GM18505 (cell line): ENCODE results near the gene FKBP10.
"Not testable (repeated sequence)": the region's sequence is repeated elsewhere in the genome, so short reads cannot be mapped to it uniquely, and the experiment has no call there.

ENCODE experiments used
- ATAC-seq: cut with Tn5 transposase; IDR thresholded peaks from one replicate; pipeline ENCODE4 v1.9.1; 2021; ENCODE audit not compliant: unreplicated experiment
- POLR2A ChIP-seq: IDR thresholded peaks from 4 replicates; pipeline ENCODE4 v1.6.1; 2011; ENCODE audit warnings: borderline replicate concordance; ENCODE audit not compliant: insufficient read depth, insufficient read length; ENCODE audit errors: extremely low read depth

Gene FKBP10

GRCh38 chr17:41775394-41776226 lies 37.2 kb upstream of the FKBP10 start:
- TF ChIP-seq POLR2A = no peak
- no peak for ATAC-seq

DNA sequence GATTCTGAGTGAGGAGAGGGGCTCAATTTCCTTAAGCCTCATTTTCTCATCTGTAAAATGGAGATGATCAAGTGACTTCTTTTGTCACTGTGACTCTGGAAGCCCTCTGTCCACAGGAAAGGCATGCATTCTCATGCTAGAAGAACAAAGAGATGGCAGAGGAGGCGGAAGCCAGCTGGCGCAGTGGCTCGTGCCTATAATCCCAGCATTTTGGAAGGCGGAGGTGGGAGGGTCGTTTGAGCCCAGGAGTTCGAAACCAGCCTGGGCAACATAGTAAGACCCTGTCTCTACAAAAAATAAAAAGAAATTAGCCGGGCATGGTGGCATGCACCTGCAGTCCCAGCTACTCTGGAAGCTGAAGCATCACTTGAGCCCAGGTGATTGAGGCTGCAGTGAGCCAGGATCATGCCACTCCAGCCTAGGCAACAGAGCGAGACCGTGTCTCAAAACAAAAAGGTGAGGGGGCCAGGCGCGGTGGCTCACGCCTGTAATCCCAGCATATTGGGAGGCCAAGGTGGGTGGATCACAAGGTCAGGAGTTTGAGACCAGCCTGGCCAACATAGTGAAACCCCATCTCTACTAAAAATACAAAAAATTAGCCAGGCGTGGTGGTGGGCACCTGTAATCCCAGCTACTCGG lies 36.4 kb upstream of the FKBP10 start:
- ATAC-seq = not testable (repeated sequence)

DNA sequence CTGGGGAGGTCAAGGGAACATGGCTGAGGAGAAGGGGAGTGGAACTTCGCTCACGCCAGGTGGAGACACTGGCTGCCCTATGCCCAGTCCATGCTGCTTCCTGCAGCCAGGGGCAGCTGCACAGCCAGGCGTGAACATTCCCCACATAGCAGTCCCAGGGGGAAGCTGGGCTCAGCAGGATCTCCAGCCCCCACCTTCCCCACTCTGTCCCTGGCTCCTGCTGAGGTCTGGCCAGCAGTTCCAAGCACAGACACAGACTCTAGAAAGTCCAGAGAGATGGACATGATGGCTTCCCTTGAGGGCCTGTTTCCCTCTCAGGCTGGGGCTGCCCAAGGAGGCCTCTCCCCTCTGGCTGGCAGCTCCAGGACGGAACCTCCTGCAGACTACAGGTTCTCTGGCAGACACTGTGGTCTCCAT lies 35.6 kb upstream of the FKBP10 start:
- ATAC-seq = no peak
- TF ChIP-seq POLR2A = no peak

DNA sequence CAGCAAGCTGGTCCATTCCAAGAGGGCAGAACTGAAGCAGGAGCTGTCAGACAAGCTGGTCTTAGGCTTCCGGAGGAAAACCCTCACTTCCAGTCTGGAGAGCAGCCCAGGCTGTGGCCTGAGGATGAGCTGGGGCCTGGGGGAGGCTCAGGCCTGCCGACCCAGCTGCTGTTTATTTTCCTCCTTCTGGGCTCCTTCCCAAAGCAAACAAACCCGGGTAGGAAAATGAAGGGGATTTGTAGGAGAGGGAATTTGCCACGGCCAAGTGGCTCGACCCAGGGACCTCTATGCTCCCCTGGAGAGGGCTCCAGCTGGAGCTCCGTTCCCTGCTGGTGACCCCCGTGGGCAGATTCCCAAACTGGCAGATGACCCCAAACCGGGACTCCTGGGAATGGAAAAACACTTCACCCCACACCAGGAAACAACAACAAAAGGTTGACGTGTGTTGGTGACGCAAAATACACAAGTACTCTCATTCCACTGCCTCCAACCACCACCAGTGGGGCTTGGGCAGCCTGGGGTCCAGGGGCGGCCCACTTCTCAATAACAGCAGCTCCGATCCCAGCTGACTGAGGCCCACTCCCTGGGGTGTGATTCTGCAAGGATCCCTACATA lies 35.1 kb upstream of the FKBP10 start:
- TF ChIP-seq POLR2A = no peak
- no peak for ATAC-seq

- no peak for TF ChIP-seq POLR2A
- no peak for ATAC-seq
Observed at GRCh38 chr17:41779954-41780353, 32.9 kb upstream of the FKBP10 start.

- no peak for ATAC-seq
- TF ChIP-seq POLR2A = no peak
Observed at GRCh38 chr17:41781404-41782110, 31.2 kb upstream of the FKBP10 start.

DNA sequence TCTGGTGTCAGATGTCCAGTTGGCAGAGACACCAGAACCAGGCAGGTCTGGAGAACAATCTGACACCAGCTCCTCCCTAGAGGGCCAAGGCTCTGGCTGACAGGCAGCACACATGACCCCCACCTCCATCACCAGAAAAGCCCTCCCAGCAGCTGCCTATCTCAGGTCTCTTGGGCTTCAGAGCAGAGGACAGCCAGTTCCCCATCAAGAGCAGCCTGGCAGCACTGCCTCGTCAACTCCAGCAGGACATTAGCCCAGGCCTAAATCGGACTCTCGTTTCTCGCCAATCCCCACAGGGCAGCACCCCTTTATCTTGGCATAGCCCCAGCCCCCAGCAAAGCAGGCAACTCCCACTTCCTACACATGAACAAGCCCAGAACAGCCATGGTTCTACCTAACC lies 30.7 kb upstream of the FKBP10 start:
- TF ChIP-seq POLR2A = no peak
- no peak for ATAC-seq

DNA sequence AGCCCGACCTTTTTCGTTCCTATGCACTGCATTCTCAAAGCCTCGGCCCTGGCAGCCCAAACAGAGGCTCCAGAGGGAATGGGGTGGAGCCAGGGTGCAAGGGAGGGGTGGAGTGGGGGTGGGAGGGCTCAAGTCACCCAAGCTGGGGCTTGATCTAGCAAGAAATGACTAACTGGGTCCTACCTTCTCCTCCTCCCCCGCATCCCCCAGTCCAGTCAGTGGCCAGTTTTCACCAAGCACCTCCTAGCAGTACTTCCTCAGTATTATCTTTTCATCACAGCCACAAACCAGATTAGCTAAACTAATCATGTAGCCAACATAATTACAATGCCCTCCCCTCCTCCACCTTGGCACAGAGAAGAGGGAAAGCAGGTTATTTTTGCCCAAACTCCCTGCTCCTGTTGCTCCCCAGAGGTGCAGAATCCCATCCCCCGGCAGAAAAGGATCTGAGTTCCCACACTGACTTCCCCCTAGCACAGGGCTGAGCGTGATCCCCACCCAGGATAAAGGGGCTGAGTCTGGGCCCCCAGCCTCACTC lies 28.5 kb upstream of the FKBP10 start:
- no peak for TF ChIP-seq POLR2A
- ATAC-seq = no peak

GRCh38 chr17:41785091-41785858 lies 27.5 kb upstream of the FKBP10 start:
- no peak for TF ChIP-seq POLR2A
- ATAC-seq = no peak

DNA sequence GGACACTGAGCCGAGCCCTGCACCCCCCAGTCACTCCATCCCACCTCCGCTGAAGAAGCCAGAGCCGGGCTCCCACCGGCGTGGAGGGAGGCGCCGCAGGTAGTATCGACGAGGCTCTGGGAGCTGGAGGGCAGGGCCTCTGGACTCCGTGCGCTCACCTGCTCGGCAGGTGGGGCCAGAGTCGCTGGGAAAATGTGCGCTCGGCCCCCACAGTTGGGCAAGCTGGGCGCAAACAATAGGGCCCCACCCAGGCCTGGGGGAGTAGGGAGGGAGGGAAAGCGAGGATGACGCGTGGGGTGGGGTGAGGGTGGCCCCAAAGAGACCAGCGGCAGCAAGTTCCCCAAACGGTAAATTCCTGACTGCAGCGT lies 27.0 kb upstream of the FKBP10 start:
- ATAC-seq = no peak
- TF ChIP-seq POLR2A = no peak

- ATAC-seq = peak; percentile 70
- peak; percentile 24 for TF ChIP-seq POLR2A
Observed at GRCh38 chr17:41786227-41787020, 26.4 kb upstream of the FKBP10 start, which contains the start of gene JUP. Gene JUP (minus strand): TSS chr17:41786711. CDS start chr17:41771854, 14,857 bp downstream.

DNA sequence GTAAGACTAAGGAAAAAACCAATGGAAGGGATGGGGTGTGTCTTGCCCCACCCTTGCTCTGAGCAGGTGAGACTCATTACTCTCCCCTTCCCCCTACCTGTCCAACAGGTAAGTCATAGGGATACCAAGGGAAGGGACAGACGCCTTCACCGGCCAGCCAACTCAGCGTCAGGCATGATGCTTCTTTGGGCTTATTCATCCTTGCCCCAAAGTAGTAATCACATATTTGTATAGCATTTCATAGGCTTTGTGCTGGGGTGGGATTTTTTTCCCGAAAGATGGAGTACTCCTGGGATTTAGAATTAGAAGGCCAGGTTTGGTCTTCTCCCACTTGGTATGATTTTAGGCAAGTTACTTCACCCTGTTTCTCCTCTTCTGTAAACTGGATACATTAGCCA lies 25.8 kb upstream of the FKBP10 start:
- ATAC-seq = no peak
- TF ChIP-seq POLR2A = no peak
